H1 (cell line): ENCODE measurements around the gene NOD2. TPM values are rescaled to one million over a fixed set of nuclear protein-coding genes. Genes with fewer than 3 reads are reported as not detected.

ENCODE experiments used
- HDAC6 ChIP-seq: IDR thresholded peaks from one replicate; pipeline ENCODE4 v1.7.1; 2012; ENCODE audit warnings: low read depth, mild to moderate bottlenecking, inconsistent platforms, low read length, moderate library complexity
- SUZ12 ChIP-seq: fragments of 200-600 bp; sonication (generic); IDR thresholded peaks from 2 replicates; pipeline ENCODE4 v1.6.1; 2012; ENCODE audit warnings: mild to moderate bottlenecking, inconsistent platforms, low read length, moderate library complexity, mixed read lengths
- polyA plus RNA-seq, 7 experiments: library from polyadenylated mRNA; depleted of rRNA in 3 of 7; stranded (reverse) in 5 of 7; unstranded in 2 of 7; fragments of >200 nt in 5 of 7; fragments of 200-250 nt in 2 of 7; gene quantifications; 1 replicate in 5 of 7; 2 replicates in 1 of 7; 4 replicates in 1 of 7; pipeline versions ENCODE4 v1.2.1 to v1.2.3, GENCODE V29; 2011 to 2013; ENCODE audit warnings: missing spikeins in 2 of 7, mixed read lengths in 2 of 7
- total RNA-seq: library from RNA; stranded (reverse); fragmentation: NEBNext Ultra II Directional; extraction: Animal tissue kit (Norgen Biotek cat#: 25700); gene quantifications from 2 replicates; pipeline ENCODE4 v1.2.1, GENCODE V29; 2021

Gene NOD2
- total and polyA plus RNA-seq, 2 of the 8 experiments (the other 6 are each of a cell fraction or from before 2014, with no cell fraction given), result 0.37 to 0.42 TPM

DNA sequence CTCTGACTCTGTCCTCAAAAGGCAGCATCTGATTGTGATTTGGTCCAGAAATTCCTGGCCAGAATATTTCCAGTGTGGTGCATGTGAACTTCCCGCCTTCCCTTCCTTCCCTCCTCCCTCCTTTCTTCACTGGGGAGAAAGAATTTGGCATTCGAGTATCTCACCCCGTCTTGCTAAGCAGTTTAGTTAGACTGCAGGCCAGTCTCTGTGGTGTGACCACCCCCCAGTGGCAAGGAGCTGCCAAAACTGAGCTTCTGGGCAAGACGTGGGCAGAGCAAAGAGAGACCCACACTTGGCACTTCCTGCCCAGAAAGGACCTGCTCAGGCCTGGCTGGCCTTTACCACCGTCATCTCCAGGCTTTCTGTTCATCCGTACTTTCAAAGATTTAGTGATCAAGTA lies 48.7 kb upstream of the NOD2 start (continued):
- no peak for TF ChIP-seq HDAC6
- no peak for TF ChIP-seq SUZ12
